Aorta (tissue), 5 donors: Measurements from ENCODE around the gene DOK7. TPM values are rescaled to one million over a fixed set of nuclear protein-coding genes. Genes with fewer than 3 reads are reported as not detected.

ENCODE experiments used
- ATAC-seq: fragments of 200-7000 bp; cut with Tn5 transposase; one replicate; pipeline ENCODE4 v1.9.1; 2022; ENCODE audit warnings: moderate library complexity; ENCODE audit not compliant: low FRiP score
- DNase-seq, 2 donors: peaks; one replicate each; pipeline ENCODE4 v3.0.0-alpha.2; 2020
- H3K27ac ChIP-seq, 2 donors: one replicate each; pipeline ENCODE4 v1.5.1; 2013; ENCODE audit warnings: low read length in 2 of 2, mild to moderate bottlenecking in 2 of 2, moderate library complexity in 2 of 2, control low read depth in 1 of 2, inconsistent platforms in 1 of 2, low read depth in 1 of 2
- H3K27me3 ChIP-seq, 2 donors: one replicate each; pipeline ENCODE4 v1.6.1; 2013; ENCODE audit warnings: control low read depth in 1 of 2, low read length in 1 of 2, mild to moderate bottlenecking in 1 of 2, moderate library complexity in 1 of 2; ENCODE audit not compliant: insufficient read depth in 2 of 2, control insufficient read depth in 1 of 2
- H3K36me3 ChIP-seq, 2 donors: one replicate each; pipeline ENCODE4 v1.6.1; 2013; ENCODE audit warnings: control low read depth in 1 of 2, low read length in 1 of 2, mild to moderate bottlenecking in 1 of 2; ENCODE audit not compliant: insufficient read depth in 2 of 2, control insufficient read depth in 1 of 2
- H3K4me1 ChIP-seq, 2 donors: one replicate each; pipeline ENCODE4 v1.6.1; 2013; ENCODE audit warnings: low read length in 2 of 2, control low read depth in 1 of 2, mild to moderate bottlenecking in 1 of 2, moderate library complexity in 1 of 2; ENCODE audit not compliant: insufficient read depth in 2 of 2, control insufficient read depth in 1 of 2
- H3K4me3 ChIP-seq, 2 donors: one replicate each; pipeline ENCODE4 v1.5.1; 2013; ENCODE audit warnings: low read length in 2 of 2, control low read depth in 1 of 2, mild to moderate bottlenecking in 1 of 2
- H3K9me3 ChIP-seq: one replicate; pipeline ENCODE4 v1.6.1; 2013; ENCODE audit warnings: mild to moderate bottlenecking, low read length; ENCODE audit not compliant: control insufficient read depth
- WGBS, 2 donors: extraction: QIAGEN DNeasy Blood & Tissue Kit; methylation state at CpG; one replicate each; pipeline ENCODE4 v1.1.7; 2013; 5-methylcytosine and 5-hydroxymethylcytosine counted together
- intact Hi-C, 2 donors: fragments of 100-400 bp; cut with DNase I; formaldehyde crosslinking; loops; one replicate each; pipeline versions ENCODE4 v1.14.2 to v1.15.0; 2022
- polyA plus RNA-seq, 2 donors: library from polyadenylated mRNA; stranded (reverse); fragments of 200-250 nt; gene quantifications; one replicate each; pipeline ENCODE4 v1.2.3, GENCODE V29; 2013
- total RNA-seq, 2 donors: library from RNA; stranded (reverse); fragmentation: NEBNext Ultra II Directional; extraction: Animal tissue kit (Norgen Biotek cat#: 25700); gene quantifications; one replicate each; pipeline ENCODE4 v1.2.1, GENCODE V29; 2021
- donor health status: healthy with polysubstance abuse.
- donor health status: Bipolar disorder and iron deficiency.
- donor health status: DM: no; HTN: no; CAD: no.
- donor health status: DM: no; HTN: no; CAD: no.
- donor health status: DM: yes; HTN: yes; CAD: no.

The DOK7 gene
- total and polyA plus RNA-seq, 4 donors, result 3.3 to 9.1 (median 4.7) TPM

GRCh38 chr4:3418029-3418762 is 44.9 kb upstream of the DOK7 start:
- H3K27ac ChIP-seq, result no peak overlapping the region
- no peaks in the 10 kb centered on the region for H3K36me3 ChIP-seq
- no peaks in the 10 kb centered on the region for H3K27me3 ChIP-seq
- ATAC-seq (no peak), DNase-seq (peak; percentile 35 to 47)
- WGBS, 2 donors, result 88 to 90% methylated on average over 22 of the region's 22 CpGs
- no peak overlapping the region for H3K4me3 ChIP-seq
- H3K9me3 ChIP-seq, result no peaks in the 10 kb centered on the region
- H3K4me1 ChIP-seq, result no peaks in the 10 kb centered on the region
- intact Hi-C loops, result no loop called here

- H3K9me3 ChIP-seq, result no peaks in the 10 kb centered on the region
- H3K4me3 ChIP-seq, result no peak overlapping the region
- H3K27ac ChIP-seq, result no peak overlapping the region
- H3K36me3 ChIP-seq, result peaks cover 0 to 1% of the 10 kb centered on the region in 2 donors
- intact Hi-C loops, result no loop called here
- H3K27me3 ChIP-seq, result no peaks in the 10 kb centered on the region
- 86 to 89% methylated on average over 15 of the region's 15 CpGs for WGBS, 2 donors
- no peaks in the 10 kb centered on the region for H3K4me1 ChIP-seq
- DNase-seq (peak; percentile 24 to 57), ATAC-seq (no peak)
Observed at GRCh38 chr4:3419836-3420605, 43.1 kb upstream of the DOK7 start.

GRCh38 chr4:3420606-3420955 is 42.5 kb upstream of the DOK7 start:
- no peak overlapping the region for H3K27ac ChIP-seq
- intact Hi-C loops, result no loop called here
- H3K27me3 ChIP-seq, result no peaks in the 10 kb centered on the region
- H3K4me1 ChIP-seq, result no peaks in the 10 kb centered on the region
- WGBS, 2 donors, result 86 to 91% methylated on average over 12 of the region's 12 CpGs
- DNase-seq (peak; percentile 15 to 57), ATAC-seq (no peak)
- H3K4me3 ChIP-seq, result no peak overlapping the region
- no peaks in the 10 kb centered on the region for H3K9me3 ChIP-seq
- H3K36me3 ChIP-seq, result peaks cover 0 to 1% of the 10 kb centered on the region in 2 donors

GRCh38 chr4:3420956-3421355 is 42.1 kb upstream of the DOK7 start:
- H3K27ac ChIP-seq, result no peak overlapping the region
- no peaks in the 10 kb centered on the region for H3K27me3 ChIP-seq
- H3K4me1 ChIP-seq, result no peaks in the 10 kb centered on the region
- ATAC-seq, result no peak
- peaks cover 0 to 1% of the 10 kb centered on the region in 2 donors for H3K36me3 ChIP-seq
- DNase-seq, result peak; percentile 13 to 42
- no peak overlapping the region for H3K4me3 ChIP-seq
- intact Hi-C loops, result no loop called here
- H3K9me3 ChIP-seq, result no peaks in the 10 kb centered on the region
- 90 to 92% methylated on average over 10 of the region's 10 CpGs for WGBS, 2 donors

GRCh38 chr4:3421470-3421869 is 41.6 kb upstream of the DOK7 start:
- H3K4me3 ChIP-seq, result no peak overlapping the region
- no peak for ATAC-seq
- 72 to 75% methylated on average over 12 of the region's 12 CpGs for WGBS, 2 donors

GRCh38 chr4:3422241-3422801 is 40.8 kb upstream of the DOK7 start:
- Histone ChIP-seq H3K4me3 (no peak overlapping the region), H3K27ac (no peak overlapping the region), H3K36me3 (peaks cover 0 to 1% of the 10 kb centered on the region in 2 donors), H3K27me3 (no peaks in the 10 kb centered on the region), H3K4me1 (no peaks in the 10 kb centered on the region), H3K9me3 (no peaks in the 10 kb centered on the region)
- peak; percentile 41 to 70 for DNase-seq
- intact Hi-C loops, result no loop called here
- no peak for ATAC-seq
- WGBS, 2 donors, result 91 to 92% methylated on average over 28 to 29 of the region's 29 CpGs

More at GRCh38 chr4:3421470-3421869, 41.6 kb upstream of the DOK7 start:
- no peaks in the 10 kb centered on the region for H3K9me3 ChIP-seq
- peaks cover 0 to 1% of the 10 kb centered on the region in 2 donors for H3K36me3 ChIP-seq
- peak; percentile 24 to 50 for DNase-seq
- no peaks in the 10 kb centered on the region for H3K4me1 ChIP-seq
- H3K27ac ChIP-seq, result no peak overlapping the region
- intact Hi-C loops, result no loop called here
- H3K27me3 ChIP-seq, result no peaks in the 10 kb centered on the region

GRCh38 chr4:3422808-3423297 is 40.3 kb upstream of the DOK7 start:
- DNase-seq (peak; percentile 11 to 53), ATAC-seq (no peak)
- Histone ChIP-seq H3K4me1 (no peaks in the 10 kb centered on the region), H3K27me3 (no peaks in the 10 kb centered on the region), H3K27ac (no peak overlapping the region), H3K36me3 (peaks cover 0 to 1% of the 10 kb centered on the region in 2 donors), H3K4me3 (no peak overlapping the region), H3K9me3 (no peaks in the 10 kb centered on the region)
- intact Hi-C loops, result no loop called here
- WGBS, 2 donors, result 88 to 92% methylated on average over 18 to 19 of the region's 19 CpGs

- peaks cover 0 to 1% of the 10 kb centered on the region in 2 donors for H3K36me3 ChIP-seq
- no peak overlapping the region for H3K4me3 ChIP-seq
- WGBS, 2 donors, result 95 to 97% methylated on average over 16 of the region's 16 CpGs
- no peak overlapping the region for H3K27ac ChIP-seq
- no peaks in the 10 kb centered on the region for H3K4me1 ChIP-seq
- no peaks in the 10 kb centered on the region for H3K9me3 ChIP-seq
- intact Hi-C loops, result no loop called here
- DNase-seq (no peak), ATAC-seq (no peak)
- H3K27me3 ChIP-seq, result no peaks in the 10 kb centered on the region
Observed at GRCh38 chr4:3423406-3423805, 39.7 kb upstream of the DOK7 start.
